Ectodermal cell (in vitro differentiated cells): ENCODE data around the gene GALNT17.

Source experiments
- H3K27ac ChIP-seq: 2 replicates; pipeline ENCODE4 v1.7.0; 2013; ENCODE audit warnings: mild to moderate bottlenecking, low read depth, low read length; ENCODE audit not compliant: insufficient read depth, poor library complexity, severe bottlenecking
- H3K27me3 ChIP-seq: 2 replicates; pipeline ENCODE4 v1.7.0; 2013; ENCODE audit warnings: mild to moderate bottlenecking, low read length; ENCODE audit not compliant: insufficient read depth, control insufficient read depth, poor library complexity, severe bottlenecking
- H3K36me3 ChIP-seq: one replicate; pipeline ENCODE4 v1.7.0; 2013; ENCODE audit warnings: low read length; ENCODE audit not compliant: control insufficient read depth, insufficient read depth
- H3K4me1 ChIP-seq: one replicate; pipeline ENCODE4 v1.7.0; 2013; ENCODE audit warnings: low read length; ENCODE audit not compliant: control insufficient read depth, insufficient read depth
- H3K4me3 ChIP-seq: 2 replicates; pipeline ENCODE4 v1.7.0; 2013; ENCODE audit warnings: low read depth, low read length, control low read depth; ENCODE audit not compliant: insufficient read depth
- H3K9me3 ChIP-seq: 2 replicates; pipeline ENCODE4 v1.7.0; 2013; ENCODE audit warnings: mild to moderate bottlenecking, low read length, moderate library complexity; ENCODE audit not compliant: control insufficient read depth
- WGBS, 2 experiments: methylation state at CpG; one replicate each; pipeline ENCODE4 v1.1.7; 2013; ENCODE audit warnings: missing lambda C conversion rate in 2 of 2; 5-methylcytosine and 5-hydroxymethylcytosine counted together

Gene GALNT17

DNA sequence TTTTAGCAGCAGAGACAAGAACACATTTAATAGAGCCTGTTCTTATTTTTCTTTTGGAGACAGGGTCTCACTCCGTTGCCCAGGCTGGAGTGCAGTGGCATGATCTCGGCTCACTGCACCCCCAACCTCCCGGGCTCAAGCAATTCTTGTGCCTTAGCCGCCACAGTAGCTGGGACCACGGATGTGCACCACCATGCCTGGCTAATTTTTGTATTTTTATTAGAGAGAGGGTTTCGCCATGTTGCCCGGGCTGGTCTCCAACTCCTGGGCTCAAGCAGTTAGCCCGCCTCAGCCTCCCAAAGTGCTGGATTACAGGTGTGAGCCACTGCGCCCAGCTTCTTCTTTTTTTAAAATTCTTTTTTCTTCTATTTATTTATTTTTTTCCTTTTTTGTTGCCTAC is 23.3 kb downstream of the GALNT17 start:
- H3K27me3 ChIP-seq, result no peaks in the 10 kb centered on the region
- H3K36me3 ChIP-seq, result peaks cover 3% of the 10 kb centered on the region
- H3K4me1 ChIP-seq, result no peaks in the 10 kb centered on the region
- no peaks in the 10 kb centered on the region for H3K9me3 ChIP-seq
- WGBS, 2 experiments, result 95 to 97% methylated on average over 9 of the region's 9 CpGs
- H3K27ac ChIP-seq, result no peak overlapping the region
- no peak overlapping the region for H3K4me3 ChIP-seq

DNA sequence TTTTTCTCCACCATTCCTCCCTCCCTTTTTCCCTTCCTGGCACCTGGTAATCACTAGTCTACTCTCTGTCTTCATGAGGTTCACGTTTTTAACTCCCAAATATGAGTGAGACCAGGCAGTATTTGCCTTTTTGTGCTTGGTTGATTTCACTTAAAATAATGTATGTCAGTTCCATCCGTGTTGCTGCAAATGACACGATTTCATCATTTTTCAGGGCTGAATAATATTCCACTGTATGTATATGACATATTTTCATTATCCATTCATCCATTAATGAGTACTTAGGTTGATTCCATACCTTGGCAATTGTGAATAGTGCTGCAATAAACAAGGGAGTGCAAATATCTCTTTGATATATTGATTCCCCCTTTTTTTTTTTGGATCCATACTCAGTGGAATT is 25.8 kb downstream of the GALNT17 start:
- WGBS, 2 experiments, result 93 to 100% methylated on average over 2 to 3 of the region's 3 CpGs
- Histone ChIP-seq H3K27ac (no peak overlapping the region), H3K4me3 (no peak overlapping the region), H3K27me3 (no peaks in the 10 kb centered on the region), H3K4me1 (no peaks in the 10 kb centered on the region), H3K36me3 (peaks cover 3% of the 10 kb centered on the region), H3K9me3 (no peaks in the 10 kb centered on the region)

DNA sequence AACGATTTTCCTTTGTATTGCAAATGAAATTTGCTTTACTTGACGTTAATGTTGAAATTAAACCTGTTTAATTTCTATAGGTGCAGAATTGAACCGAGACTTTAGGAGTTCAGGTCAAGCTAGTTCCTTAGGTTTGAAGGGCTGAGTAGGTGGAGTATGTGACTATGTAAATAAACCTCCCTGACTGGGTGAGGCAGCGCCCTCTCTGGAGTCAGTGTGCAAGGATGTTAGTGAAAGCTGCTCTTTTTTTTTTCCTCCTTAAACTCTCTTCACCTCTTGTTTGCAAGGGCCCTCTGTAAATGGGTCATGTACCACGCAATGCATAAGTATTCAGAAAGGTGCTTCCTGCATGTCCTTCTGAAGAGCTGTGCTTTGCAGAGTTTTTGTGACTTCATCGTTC is 33.8 kb downstream of the GALNT17 start:
- Histone ChIP-seq H3K9me3 (no peaks in the 10 kb centered on the region), H3K4me1 (no peaks in the 10 kb centered on the region), H3K27me3 (no peaks in the 10 kb centered on the region), H3K36me3 (no peaks in the 10 kb centered on the region), H3K27ac (no peak overlapping the region), H3K4me3 (no peak overlapping the region)
- WGBS, 2 experiments, result 88 to 89% methylated on average over 6 of the region's 6 CpGs

- Histone ChIP-seq H3K4me3 (no peak overlapping the region), H3K36me3 (no peaks in the 10 kb centered on the region), H3K9me3 (no peaks in the 10 kb centered on the region), H3K27ac (no peak overlapping the region), H3K4me1 (peaks cover 3% of the 10 kb centered on the region), H3K27me3 (no peaks in the 10 kb centered on the region)
- WGBS, 2 experiments, result 94 to 99% methylated on average over 4 of the region's 4 CpGs
These were observed 39.5 kb downstream of the GALNT17 start for GRCh38 chr7:71171476-71171875.

DNA sequence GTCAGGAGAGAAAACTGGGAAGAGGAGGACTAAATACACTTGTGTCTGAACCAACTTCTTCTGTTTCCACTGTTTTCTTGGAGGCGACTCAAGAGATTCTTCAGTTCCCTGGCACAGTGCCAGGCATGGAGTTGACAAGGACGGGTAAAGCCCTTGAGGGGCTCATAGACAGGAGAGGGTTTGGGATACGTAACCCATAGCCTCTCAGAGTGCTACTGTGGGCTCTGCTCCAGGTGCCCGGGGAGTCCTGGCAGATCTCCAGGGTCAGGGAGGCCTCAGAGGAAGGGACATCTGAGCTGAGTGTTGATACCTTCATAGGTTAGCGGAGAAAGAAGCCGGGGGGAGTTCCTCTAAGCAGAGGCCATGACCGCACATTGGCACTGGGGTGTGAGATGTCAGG is 42.0 kb downstream of the GALNT17 start:
- Histone ChIP-seq H3K36me3 (no peaks in the 10 kb centered on the region), H3K27ac (no peak overlapping the region), H3K4me1 (peaks cover 4% of the 10 kb centered on the region), H3K9me3 (no peaks in the 10 kb centered on the region), H3K27me3 (no peaks in the 10 kb centered on the region), H3K4me3 (no peak overlapping the region)
- 93 to 95% methylated on average over 7 of the region's 7 CpGs for WGBS, 2 experiments

DNA sequence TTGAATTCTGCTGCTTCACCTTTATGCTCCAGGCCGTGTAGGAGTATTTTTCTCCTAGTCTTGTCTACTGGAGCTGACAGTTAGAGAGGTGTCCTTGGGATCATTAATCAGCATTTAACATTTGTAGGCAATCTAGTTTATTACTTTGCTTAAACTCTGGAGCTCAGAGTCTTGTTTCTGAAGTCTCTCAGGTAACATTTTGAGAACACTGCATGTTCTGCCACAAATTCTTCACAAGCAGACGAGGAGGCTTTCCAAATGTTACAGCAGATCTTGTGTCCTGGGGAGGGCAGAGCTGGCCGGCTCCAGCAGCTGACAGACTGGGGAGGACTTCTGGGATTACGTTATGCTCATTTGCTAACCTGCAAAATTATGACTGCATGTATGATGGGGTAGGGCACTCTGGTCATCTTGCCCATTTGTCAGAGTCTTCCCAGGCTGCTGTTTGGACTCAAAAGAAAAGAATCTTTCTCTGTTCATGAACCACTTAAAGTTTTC is 50.5 kb downstream of the GALNT17 start:
- no peaks in the 10 kb centered on the region for H3K36me3 ChIP-seq
- no peaks in the 10 kb centered on the region for H3K27me3 ChIP-seq
- no peak overlapping the region for H3K4me3 ChIP-seq
- H3K4me1 ChIP-seq, result no peaks in the 10 kb centered on the region
- no peaks in the 10 kb centered on the region for H3K9me3 ChIP-seq
- H3K27ac ChIP-seq, result no peak overlapping the region
- 85% methylated on average over 4 of the region's 4 CpGs for WGBS, 2 experiments

DNA sequence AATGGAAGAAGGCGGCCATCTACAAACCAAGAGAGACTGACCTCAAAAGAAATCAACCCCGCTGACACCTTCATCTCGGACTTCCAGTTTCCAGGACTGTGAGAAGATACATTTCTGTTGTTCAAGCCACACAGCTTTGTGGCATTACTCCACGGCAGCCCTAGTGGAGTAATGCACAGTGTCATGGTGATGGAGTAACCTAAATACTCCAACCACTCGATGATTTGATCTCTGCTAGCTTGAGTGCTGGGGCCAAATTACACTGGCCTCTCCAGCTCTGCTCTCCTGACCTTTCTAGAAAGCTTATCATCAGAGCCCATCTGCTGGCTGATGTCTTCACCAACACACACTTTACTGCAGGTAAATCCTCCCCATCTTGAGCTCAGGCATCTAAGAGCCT is 52.2 kb downstream of the GALNT17 start:
- 94 to 97% methylated on average over 5 of the region's 5 CpGs for WGBS, 2 experiments

GRCh38 chr7:71184609-71185008 is 52.7 kb downstream of the GALNT17 start:
- Histone ChIP-seq H3K36me3 (no peaks in the 10 kb centered on the region), H3K27ac (no peak overlapping the region), H3K27me3 (no peaks in the 10 kb centered on the region), H3K9me3 (peaks cover 6% of the 10 kb centered on the region), H3K4me1 (no peaks in the 10 kb centered on the region), H3K4me3 (no peak overlapping the region)
- 87 to 88% methylated on average over 1 of the region's 1 CpG for WGBS, 2 experiments

More for the DNA sequence above, 52.2 kb downstream of the GALNT17 start:
- H3K9me3 ChIP-seq, result peaks cover 4% of the 10 kb centered on the region
- H3K27me3 ChIP-seq, result no peaks in the 10 kb centered on the region
- H3K4me3 ChIP-seq, result no peak overlapping the region
- H3K27ac ChIP-seq, result no peak overlapping the region
- H3K36me3 ChIP-seq, result no peaks in the 10 kb centered on the region
- H3K4me1 ChIP-seq, result no peaks in the 10 kb centered on the region

DNA sequence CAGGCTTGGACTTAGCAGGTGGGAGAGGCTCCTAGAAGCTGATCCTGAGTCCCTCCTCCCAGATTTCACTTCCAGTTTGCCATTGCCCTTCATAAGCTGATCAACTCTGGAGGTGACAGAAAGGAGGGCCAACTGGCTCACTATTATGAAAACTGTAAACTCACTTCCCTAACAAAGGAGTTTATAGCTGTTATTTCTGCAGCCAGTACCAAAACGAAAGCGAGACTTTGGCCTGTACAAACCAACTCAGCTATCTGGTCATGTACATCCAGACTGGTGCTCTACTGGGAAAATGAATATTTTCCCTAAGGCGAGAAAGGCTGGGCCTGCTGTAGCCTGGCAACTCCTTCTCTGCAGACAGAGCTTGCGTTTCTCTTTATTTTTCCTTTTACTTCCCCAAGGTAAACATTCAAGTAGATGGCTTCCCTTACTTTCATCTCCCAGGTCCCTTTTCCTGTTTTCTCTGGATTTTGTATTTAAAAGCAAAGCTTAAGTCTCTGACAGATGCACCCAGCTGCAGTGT is 54.7 kb downstream of the GALNT17 start:
- no peaks in the 10 kb centered on the region for H3K4me1 ChIP-seq
- 93 to 95% methylated on average over 4 of the region's 4 CpGs for WGBS, 2 experiments
- H3K36me3 ChIP-seq, result no peaks in the 10 kb centered on the region
- H3K27me3 ChIP-seq, result no peaks in the 10 kb centered on the region
- H3K9me3 ChIP-seq, result peaks cover 6% of the 10 kb centered on the region
- H3K27ac ChIP-seq, result no peak overlapping the region
- no peak overlapping the region for H3K4me3 ChIP-seq

- Histone ChIP-seq H3K4me1 (no peaks in the 10 kb centered on the region), H3K4me3 (no peak overlapping the region), H3K36me3 (no peaks in the 10 kb centered on the region), H3K9me3 (peaks cover 6% of the 10 kb centered on the region), H3K27me3 (no peaks in the 10 kb centered on the region), H3K27ac (no peak overlapping the region)
- WGBS, 2 experiments, result 92 to 96% methylated on average over 6 of the region's 6 CpGs
These were observed 59.8 kb downstream of the GALNT17 start for GRCh38 chr7:71191771-71192170.
